Testis (tissue), 2 donors: ENCODE measurements around the gene LHFPL3.

Experiments used
- CTCF ChIP-seq, 3 experiments: fragments of 450-650 bp in 2 of 3; fragments of 200-600 bp in 1 of 3; sonication (generic) in 1 of 3; IDR thresholded peaks; one replicate each; pipeline ENCODE4 v1.5.1; 2016 to 2019; ENCODE audit warnings: antibody characterized with exemption in 3 of 3, mild to moderate bottlenecking in 2 of 3, moderate library complexity in 1 of 3
- POLR2A ChIP-seq: fragments of 450-650 bp; IDR thresholded peaks from one replicate; pipeline ENCODE4 v1.6.1; 2017; ENCODE audit warnings: antibody characterized with exemption, mild to moderate bottlenecking, moderate library complexity

- no peak for TF ChIP-seq CTCF (IDR thresholded peaks at IDR 0.05)
- TF ChIP-seq POLR2A = no peak
These were observed 21.6 kb upstream of the LHFPL3 start for GRCh38 chr7:104306793-104307192.
